Hindlimb muscle (tissue), 1 donor: ENCODE measurements around the gene SNRNP35. TPM values are rescaled to one million over a fixed set of nuclear protein-coding genes. Genes with fewer than 3 reads are reported as not detected.
"Not testable (repeated sequence)": the region's sequence is repeated elsewhere in the genome, so short reads cannot be mapped to it uniquely, and the experiment has no call there.

Experiments
- DNase-seq: peaks from one replicate; pipeline ENCODE4 v3.0.0-alpha.2; 2013
- polyA plus RNA-seq: library from polyadenylated mRNA; unstranded; fragments of 120-200 nt; gene quantifications from one replicate; pipeline ENCODE4 v1.2.1, GENCODE V29; 2013; ENCODE audit not compliant: insufficient read length

The SNRNP35 gene
- polyA plus RNA-seq, 1 donor = 34.3 TPM

GRCh38 chr12:123491056-123491455 lies 33.1 kb downstream of the SNRNP35 start:
- no peak for DNase-seq

DNA sequence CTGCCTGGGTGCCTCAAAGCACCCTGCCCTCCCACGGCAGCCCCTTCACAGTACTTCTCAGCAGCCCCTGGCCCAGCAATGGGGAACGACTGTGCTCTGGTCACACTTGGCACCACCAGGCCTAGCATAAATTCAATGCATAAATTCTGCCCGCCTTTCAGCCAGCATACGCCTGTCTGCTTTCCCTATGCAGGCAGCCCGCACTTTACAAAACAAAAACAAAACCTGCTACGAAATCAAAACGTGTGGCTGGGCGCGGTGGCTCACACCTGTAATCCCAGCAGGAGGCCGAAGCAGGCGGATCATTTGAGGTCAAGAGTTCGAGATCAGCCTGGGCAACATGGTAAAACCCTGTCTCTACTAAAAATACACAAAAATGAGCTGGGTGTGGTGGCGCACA lies 33.5 kb downstream of the SNRNP35 start:
- no peak for DNase-seq

GRCh38 chr12:123492339-123493039 lies 34.5 kb downstream of the SNRNP35 start:
- DNase-seq = not testable (repeated sequence)

DNA sequence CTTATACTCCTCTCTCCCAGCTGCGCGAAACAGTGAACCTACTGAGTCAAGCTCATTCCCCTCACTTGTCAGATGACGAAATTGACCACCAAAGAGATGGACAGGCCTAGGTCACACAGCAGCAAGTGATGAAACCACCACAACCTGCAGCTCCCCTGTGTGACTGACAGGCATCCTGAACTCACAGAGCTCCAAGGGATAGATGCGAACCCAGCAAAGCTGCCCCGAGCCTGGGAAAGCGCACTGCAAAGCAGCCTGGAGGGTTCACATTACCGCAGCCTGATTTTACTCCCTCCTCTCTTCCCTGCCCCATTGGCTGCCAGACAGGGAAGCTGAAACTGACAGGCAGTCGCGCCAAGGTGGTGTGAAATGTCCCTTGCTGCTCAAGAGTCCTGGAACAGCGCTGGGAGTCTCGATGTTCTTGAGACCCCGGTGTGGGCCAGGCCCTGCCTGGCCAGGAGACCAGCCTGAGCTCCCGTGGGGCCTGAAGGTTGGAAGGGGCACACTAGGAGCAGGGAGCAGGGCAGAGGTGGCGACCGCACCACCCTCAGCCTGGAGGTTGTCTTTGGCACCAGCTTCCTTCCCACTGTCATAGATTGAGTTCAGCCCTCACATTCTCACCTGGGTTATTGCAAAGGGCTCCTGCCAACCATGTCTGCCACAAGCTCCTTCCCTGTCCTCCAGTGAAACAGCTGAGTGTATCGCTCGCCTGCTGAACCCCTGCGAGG lies 36.3 kb downstream of the SNRNP35 start:
- DNase-seq = no peak

DNA sequence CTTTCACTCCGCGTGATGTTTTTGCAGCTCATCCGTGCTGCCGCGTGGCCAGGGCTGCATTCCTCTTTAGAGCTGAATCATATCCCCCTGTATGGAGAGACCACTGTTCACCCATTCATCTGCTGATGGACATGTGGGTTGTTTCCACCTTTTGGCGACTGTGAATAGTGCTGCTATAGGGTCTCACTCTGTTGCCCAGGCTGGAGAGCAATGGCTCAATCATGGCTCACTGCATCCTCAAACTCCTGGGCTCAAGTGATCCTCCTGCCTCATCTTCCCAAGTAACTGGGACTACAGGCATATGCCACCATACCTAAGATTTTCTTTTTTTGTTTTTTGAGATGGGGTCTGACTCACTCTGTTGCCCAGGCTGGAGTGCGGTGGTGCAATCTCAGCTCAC lies 39.1 kb downstream of the SNRNP35 start:
- DNase-seq = no peak

DNA sequence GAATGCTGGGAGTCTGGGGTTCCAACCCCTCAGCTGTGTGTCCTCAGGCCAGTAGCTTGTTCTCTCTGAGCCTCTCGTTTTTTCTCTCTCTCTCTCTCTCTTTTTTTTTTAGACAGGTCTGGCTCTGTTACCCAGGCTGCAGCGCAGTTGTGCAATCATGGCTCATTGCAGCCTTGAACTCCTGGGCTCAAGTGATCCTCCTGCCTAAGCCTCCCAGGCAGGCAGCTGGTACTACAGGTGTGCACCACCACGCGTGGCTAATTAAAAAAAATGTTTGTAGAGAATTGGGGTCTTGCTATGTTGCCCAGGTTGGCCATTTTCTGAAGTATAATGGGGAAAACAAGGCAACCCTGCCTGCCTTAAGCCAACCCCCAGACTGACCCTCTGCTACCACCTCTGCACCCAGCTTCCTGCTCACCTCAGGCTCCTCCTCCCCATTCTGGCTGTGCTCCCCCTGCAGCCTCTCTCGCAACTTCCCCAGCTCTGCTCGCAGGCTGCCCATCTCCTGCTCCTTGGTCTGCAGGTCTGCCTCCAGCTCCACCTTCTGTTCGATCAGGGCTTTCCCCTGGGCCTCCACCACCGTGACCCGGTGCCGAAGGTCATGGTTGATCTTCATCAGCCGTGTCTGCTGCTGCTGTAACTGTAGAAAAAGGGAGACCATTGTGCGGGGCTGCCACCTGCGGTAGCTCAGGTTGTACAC lies 40.3 kb downstream of the SNRNP35 start:
- no peak for DNase-seq

DNA sequence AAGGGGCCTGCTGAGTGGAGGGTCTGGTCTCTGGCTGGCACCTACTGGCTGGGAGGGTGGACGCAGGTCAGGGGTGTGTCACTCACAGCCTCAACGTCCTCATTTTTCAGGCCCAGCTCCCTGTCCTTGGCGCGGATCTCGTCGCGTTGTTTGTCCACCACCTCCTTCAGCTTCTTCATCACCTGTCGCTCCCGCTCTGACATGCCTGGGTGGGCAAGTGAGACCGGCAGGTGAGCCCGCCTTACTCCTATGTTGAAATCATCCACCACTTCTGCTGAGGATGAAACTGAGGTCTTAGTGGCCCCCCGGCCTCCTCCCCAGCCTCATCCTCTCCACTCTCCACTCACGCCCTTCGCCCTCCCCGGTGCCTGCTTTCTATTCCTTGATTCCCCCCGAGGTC lies 41.4 kb downstream of the SNRNP35 start:
- DNase-seq = no peak

- DNase-seq = no peak
Measured at GRCh38 chr12:123502163-123502704, 44.3 kb downstream of the SNRNP35 start.

GRCh38 chr12:123506059-123506842 lies 48.3 kb downstream of the SNRNP35 start:
- DNase-seq = no peak

GRCh38 chr12:123506843-123507236 lies 48.9 kb downstream of the SNRNP35 start:
- DNase-seq = no peak

DNA sequence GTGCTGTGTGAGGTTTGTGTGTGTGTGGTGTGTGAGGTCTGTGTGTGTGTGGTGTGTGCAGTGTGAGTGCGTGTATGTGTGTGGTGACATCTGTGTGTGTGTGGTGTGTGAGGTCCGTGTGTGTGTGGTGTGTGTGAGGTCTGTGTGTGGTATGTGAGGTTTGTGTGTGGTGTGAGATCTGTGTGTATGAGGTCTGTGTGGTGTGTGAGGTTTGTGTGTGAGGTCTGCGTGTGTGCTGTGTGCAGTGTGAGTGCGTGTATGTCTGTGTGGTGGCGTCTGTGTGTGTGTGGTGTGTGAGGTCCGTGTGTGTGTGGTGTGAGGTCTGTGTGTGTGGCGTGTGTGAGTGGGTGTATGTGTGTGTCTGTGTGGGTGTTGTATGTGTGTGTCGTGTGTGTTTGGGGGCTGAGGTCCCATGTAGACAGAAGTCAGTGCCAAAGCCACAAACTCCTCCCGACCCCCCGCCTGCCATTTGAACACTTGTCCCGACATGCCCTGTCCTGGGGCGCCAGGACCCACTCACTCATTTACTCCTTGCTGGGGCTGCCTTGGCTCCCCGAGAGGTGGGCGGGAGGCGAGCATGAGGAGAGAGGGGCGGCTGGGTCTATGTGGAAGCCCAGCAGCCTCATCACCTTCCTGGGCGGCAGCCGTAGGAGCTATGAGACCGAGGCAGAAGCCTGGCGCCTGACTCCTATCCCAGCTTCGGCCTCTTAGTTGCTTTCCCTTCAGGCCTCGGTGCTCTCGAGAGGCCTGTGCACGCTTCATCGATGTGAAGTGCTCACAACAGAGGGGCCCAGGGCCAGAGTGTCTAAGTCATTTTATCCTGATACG lies 55.1 kb downstream of the SNRNP35 start:
- no peak for DNase-seq

DNA sequence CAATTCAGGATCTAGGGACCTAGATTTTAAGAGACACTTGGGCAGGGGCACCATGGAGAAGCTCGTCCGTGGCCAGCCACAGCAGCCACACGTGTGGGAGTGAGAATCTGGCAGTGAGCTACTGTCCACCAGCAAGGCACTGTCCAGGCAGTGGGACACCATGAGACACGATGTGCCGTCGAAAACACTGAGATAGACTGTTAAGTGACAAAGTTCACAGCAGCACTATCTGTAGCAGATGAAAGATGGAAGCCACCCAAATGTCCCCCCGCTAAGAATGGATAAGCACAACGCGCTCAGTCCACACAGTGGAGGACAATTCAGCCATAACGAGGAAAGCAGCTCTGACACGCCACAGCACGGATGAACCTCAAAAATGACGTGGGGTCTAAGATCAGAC lies 55.9 kb downstream of the SNRNP35 start:
- no peak for DNase-seq

DNA sequence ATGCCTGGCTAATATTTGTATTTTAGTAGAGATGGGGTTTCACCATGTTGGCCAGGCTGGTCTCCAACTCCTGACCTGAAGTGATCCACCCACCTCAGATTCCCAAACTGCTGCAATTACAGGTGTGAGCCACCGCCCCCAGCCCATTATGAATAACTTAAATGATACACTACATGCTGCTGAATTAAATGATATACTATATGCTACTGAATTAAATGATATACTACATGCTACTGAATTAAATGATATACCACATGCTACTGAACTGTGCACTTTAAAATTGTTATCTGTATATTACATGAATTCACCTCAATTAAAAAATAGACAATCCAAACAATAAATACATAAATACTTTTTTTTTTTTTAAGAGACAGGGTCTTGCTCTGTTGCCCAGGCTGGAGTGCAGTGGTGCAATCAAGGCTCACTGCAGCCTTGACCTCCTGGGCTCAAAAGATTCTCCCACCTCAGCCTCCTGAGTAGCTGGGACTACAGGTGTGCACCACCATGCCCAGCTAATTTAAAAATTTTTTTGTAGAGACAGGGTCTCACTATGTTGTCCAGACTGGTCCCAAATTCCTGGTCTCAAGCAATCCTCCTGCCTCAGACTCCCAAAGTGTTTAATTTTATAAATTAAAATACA lies 56.8 kb downstream of the SNRNP35 start:
- DNase-seq = not testable (repeated sequence)

- DNase-seq = no peak
Measured at GRCh38 chr12:123516216-123516780, 58.4 kb downstream of the SNRNP35 start.

Other genes starting within 250 kb of the SNRNP35 start
- 19.3 TPM for gene MPHOSPH9, start 225.0 kb upstream of the SNRNP35 start, polyA plus RNA-seq
- 15.7 TPM for gene MTRFR, start 224.7 kb upstream of the SNRNP35 start, polyA plus RNA-seq
- gene CDK2AP1, start 186.3 kb upstream of the SNRNP35 start, polyA plus RNA-seq = 161 TPM
- gene SBNO1, start 93.3 kb upstream of the SNRNP35 start, polyA plus RNA-seq = 18.7 TPM
- gene KMT5A, start 74.0 kb upstream of the SNRNP35 start, polyA plus RNA-seq = 35.0 TPM
- gene RILPL2, start 21.5 kb upstream of the SNRNP35 start, polyA plus RNA-seq = 1.8 TPM
- 31.1 TPM for gene RILPL1, start 75.6 kb downstream of the SNRNP35 start, polyA plus RNA-seq
- 134 TPM for gene TMED2, start 126.4 kb downstream of the SNRNP35 start, polyA plus RNA-seq
- 21.4 TPM for gene DDX55, start 144.0 kb downstream of the SNRNP35 start, polyA plus RNA-seq
- 44.0 TPM for gene EIF2B1, start 175.5 kb downstream of the SNRNP35 start, polyA plus RNA-seq
- gene GTF2H3, start 175.7 kb downstream of the SNRNP35 start, polyA plus RNA-seq = 26.5 TPM
- gene TCTN2, start 213.0 kb downstream of the SNRNP35 start, polyA plus RNA-seq = 8.1 TPM